H1 (cell line): ENCODE results near the gene BTBD1. TPM values are rescaled to one million over a fixed set of nuclear protein-coding genes. Genes with fewer than 3 reads are reported as not detected.

Source experiments
- CTCF ChIA-PET: fragments of 300-600 bp; sonication (Branson Sonifier 250); formaldehyde crosslinking; loops from one replicate; lab custom pipeline; 2021; ENCODE audit not compliant: partially characterized antibody; lab: Charles Lee
- POLR2A ChIA-PET: fragments of 300-600 bp; sonication (Branson Sonifier 250); formaldehyde crosslinking; loops from one replicate; lab custom pipeline; 2021; ENCODE audit warnings: inconsistent platforms; ENCODE audit not compliant: partially characterized antibody; lab: Charles Lee
- DNase-seq, 2 experiments: peaks; one replicate each; pipeline versions ENCODE4 v3.0.0 to v3.0.0-alpha.2; 2010 to 2022; ENCODE audit warnings: low spot score in 2 of 2, low read depth in 1 of 2, mixed read lengths in 1 of 2
- FAIRE-seq: peaks from 2 replicates; lab custom pipeline; 2011; peaks lifted over from hg19 to GRCh38; lab: Jason Lieb, UNC
- H2AFZ ChIP-seq: 2 replicates; pipeline ENCODE4 v1.8.1; 2012; ENCODE audit warnings: low read length, inconsistent platforms
- H2AK5ac ChIP-seq: 2 replicates; pipeline ENCODE4 v1.6.1; 2013; ENCODE audit warnings: low read depth, low read length
- H2BK120ac ChIP-seq: replicated peaks from 2 replicates; pipeline ENCODE3; 2013; ENCODE audit warnings: low read depth, low read length, inconsistent platforms
- H2BK12ac ChIP-seq: 2 replicates; pipeline ENCODE4 v1.6.1; 2013; ENCODE audit warnings: low read depth, low read length
- H2BK15ac ChIP-seq: 2 replicates; pipeline ENCODE4 v1.6.1; 2013; ENCODE audit warnings: low read length
- H2BK20ac ChIP-seq: 2 replicates; pipeline ENCODE4 v1.6.1; 2013; ENCODE audit warnings: low read length
- H2BK5ac ChIP-seq: 2 replicates; pipeline ENCODE4 v1.6.1; 2013; ENCODE audit warnings: low read depth, low read length
- H3K14ac ChIP-seq: 2 replicates; pipeline ENCODE4 v1.6.1; 2013; ENCODE audit warnings: inconsistent platforms; ENCODE audit not compliant: insufficient read length
- H3K18ac ChIP-seq: 2 replicates; pipeline ENCODE4 v1.6.1; 2013; ENCODE audit warnings: low read length; ENCODE audit errors: extremely low read depth
- H3K23ac ChIP-seq: 2 replicates; pipeline ENCODE4 v1.6.1; 2013; ENCODE audit warnings: inconsistent platforms; ENCODE audit not compliant: insufficient read length
- H3K23me2 ChIP-seq: 2 replicates; pipeline ENCODE4 v1.6.1; 2013; ENCODE audit warnings: low read depth, low read length
- H3K27ac ChIP-seq: 2 replicates; pipeline ENCODE4 v1.6.1; 2011; ENCODE audit warnings: low read depth, low read length, inconsistent platforms
- H3K27me3 ChIP-seq, 4 experiments: replicated peaks in 1 of 4; 1 replicate in 1 of 4; 2 replicates in 3 of 4; pipeline versions ENCODE4 v1.6.1 to v1.8.1; 2011 to 2013; ENCODE audit warnings: low read length in 3 of 4, mild to moderate bottlenecking in 3 of 4, inconsistent platforms in 2 of 4, mixed read lengths in 2 of 4, moderate library complexity in 1 of 4; ENCODE audit not compliant: control insufficient read depth in 3 of 4, insufficient read depth in 3 of 4; ENCODE audit errors: extremely low read depth in 1 of 4
- H3K36me3 ChIP-seq, 4 experiments: 2 replicates each; pipeline versions ENCODE4 v1.6.1 to v1.8.1; 2011 to 2013; ENCODE audit warnings: mild to moderate bottlenecking in 4 of 4, low read length in 3 of 4, moderate library complexity in 2 of 4, control low read depth in 1 of 4, inconsistent platforms in 1 of 4; ENCODE audit not compliant: insufficient read depth in 4 of 4, control insufficient read depth in 2 of 4
- H3K4ac ChIP-seq: replicated peaks from 2 replicates; pipeline ENCODE3; 2013; ENCODE audit warnings: low read length, low read depth, mixed read lengths, inconsistent platforms; ENCODE audit not compliant: insufficient read length
- H3K4me1 ChIP-seq, 4 experiments: replicated peaks in 1 of 4; 1 replicate in 1 of 4; 2 replicates in 3 of 4; pipeline versions ENCODE4 v1.6.1 to v1.8.1; 2011 to 2013; ENCODE audit warnings: low read length in 3 of 4, inconsistent platforms in 2 of 4, mixed read lengths in 1 of 4; ENCODE audit not compliant: insufficient read depth in 4 of 4, control insufficient read depth in 3 of 4
- H3K4me2 ChIP-seq, 2 experiments: 2 replicates each; pipeline versions ENCODE4 v1.6.1 to v1.8.1; 2011 to 2013; ENCODE audit warnings: low read depth in 2 of 2, low read length in 2 of 2, control low read depth in 1 of 2, inconsistent platforms in 1 of 2, mild to moderate bottlenecking in 1 of 2; ENCODE audit not compliant: insufficient read depth in 1 of 2
- H3K4me3 ChIP-seq, 4 experiments: fragments of 200-600, 300-600 bp in 1 of 4; sonication (generic), shearing (Covaris generic), sonication (Bioruptor Twin) in 1 of 4; 2 replicates each; pipeline versions ENCODE4 v1.5.1 to v1.8.1; 2011 to 2016; ENCODE audit warnings: low read length in 4 of 4, low read depth in 3 of 4, control low read depth in 2 of 4, inconsistent platforms in 2 of 4, mild to moderate bottlenecking in 2 of 4, mixed read lengths in 1 of 4, moderate library complexity in 1 of 4; ENCODE audit not compliant: insufficient read depth in 2 of 4; ENCODE audit errors: extremely low read depth in 1 of 4
- H3K56ac ChIP-seq: replicated peaks from 2 replicates; pipeline ENCODE3; 2013; ENCODE audit warnings: low read depth, mild to moderate bottlenecking, mixed read lengths, low read length, inconsistent platforms; ENCODE audit not compliant: insufficient read length
- H3K79me1 ChIP-seq: 2 replicates; pipeline ENCODE4 v1.6.1; 2013; ENCODE audit warnings: low read depth, low read length, control low read depth
- H3K79me2 ChIP-seq, 2 experiments: 2 replicates each; pipeline versions ENCODE4 v1.6.1 to v1.8.1; 2012 to 2013; ENCODE audit warnings: low read length in 2 of 2, mild to moderate bottlenecking in 2 of 2, inconsistent platforms in 1 of 2; ENCODE audit not compliant: insufficient read depth in 2 of 2, control insufficient read depth in 1 of 2
- H3K9ac ChIP-seq, 4 experiments: replicated peaks in 1 of 4; 1 replicate in 1 of 4; 2 replicates in 3 of 4; pipeline versions ENCODE4 v1.6.1 to v1.8.1; 2011 to 2013; ENCODE audit warnings: low read depth in 3 of 4, low read length in 3 of 4, control low read depth in 2 of 4, mild to moderate bottlenecking in 2 of 4, moderate library complexity in 2 of 4, inconsistent platforms in 1 of 4; ENCODE audit errors: extremely low read depth in 1 of 4
- H3K9me3 ChIP-seq, 2 experiments: 2 replicates each; pipeline versions ENCODE4 v1.6.1 to v1.8.1; 2012 to 2013; ENCODE audit warnings: mild to moderate bottlenecking in 2 of 2, moderate library complexity in 2 of 2, control low read depth in 1 of 2, inconsistent platforms in 1 of 2, low read depth in 1 of 2, low read length in 1 of 2, mixed read lengths in 1 of 2; ENCODE audit not compliant: insufficient read depth in 2 of 2
- H4K20me1 ChIP-seq, 2 experiments: replicated peaks in 1 of 2; 2 replicates each; pipeline versions ENCODE3 to v1.8.1; 2011 to 2013; ENCODE audit warnings: inconsistent platforms in 2 of 2, low read length in 2 of 2, mild to moderate bottlenecking in 1 of 2; ENCODE audit not compliant: insufficient read depth in 2 of 2, control insufficient read depth in 1 of 2
- H4K5ac ChIP-seq: 2 replicates; pipeline ENCODE4 v1.6.1; 2013; ENCODE audit warnings: low read length, low read depth, mixed read lengths, inconsistent platforms; ENCODE audit not compliant: insufficient read length
- H4K8ac ChIP-seq: 2 replicates; pipeline ENCODE4 v1.8.0; 2013; ENCODE audit warnings: mild to moderate bottlenecking, moderate library complexity, low read length, inconsistent platforms; ENCODE audit not compliant: insufficient read depth; ENCODE audit errors: extremely low read depth
- H4K91ac ChIP-seq: replicated peaks from 2 replicates; pipeline ENCODE3; 2013; ENCODE audit warnings: low read length, mixed read lengths, inconsistent platforms; ENCODE audit not compliant: insufficient read length
- POLR2A ChIP-seq, 2 experiments: IDR thresholded peaks; 1 replicate in 1 of 2; 2 replicates in 1 of 2; pipeline ENCODE4 v1.6.1; 2011; ENCODE audit warnings: low read depth in 2 of 2, low read length in 2 of 2, mild to moderate bottlenecking in 2 of 2; ENCODE audit errors: control extremely low read depth in 1 of 2
- POU5F1 ChIP-seq: IDR thresholded peaks from 2 replicates; pipeline ENCODE4 v1.6.1; 2011; ENCODE audit warnings: low read depth, mild to moderate bottlenecking, low read length, moderate library complexity
- WGBS, 2 experiments: shearing (Covaris generic) in 1 of 2; methylation state at CpG; one replicate each; pipeline versions ENCODE4 v1.1.6 to v1.1.7; 2013 to 2015; ENCODE audit warnings: low lambda C conversion rate in 2 of 2, mixed read lengths in 2 of 2, inconsistent platforms in 1 of 2, low coverage in 1 of 2, missing lambda C conversion rate in 1 of 2; ENCODE audit not compliant: insufficient replicate concordance in 2 of 2, insufficient coverage in 1 of 2, insufficient read length in 1 of 2; ENCODE audit errors: extremely low coverage in 1 of 2, missing lambda C conversion rate in 1 of 2; 5-methylcytosine and 5-hydroxymethylcytosine counted together
- polyA plus RNA-seq, 7 experiments: library from polyadenylated mRNA; depleted of rRNA in 3 of 7; stranded (reverse) in 5 of 7; unstranded in 2 of 7; fragments of >200 nt in 5 of 7; fragments of 200-250 nt in 2 of 7; gene quantifications; 1 replicate in 5 of 7; 2 replicates in 1 of 7; 4 replicates in 1 of 7; pipeline versions ENCODE4 v1.2.1 to v1.2.3, GENCODE V29; 2011 to 2013; ENCODE audit warnings: missing spikeins in 2 of 7, mixed read lengths in 2 of 7
- total RNA-seq: library from RNA; stranded (reverse); fragmentation: NEBNext Ultra II Directional; extraction: Animal tissue kit (Norgen Biotek cat#: 25700); gene quantifications from 2 replicates; pipeline ENCODE4 v1.2.1, GENCODE V29; 2021

BTBD1 gene
- total and polyA plus RNA-seq, 2 of the 8 experiments (the other 6 are each of a cell fraction or from before 2014, with no cell fraction given), result 18.6 to 39.5 TPM

DNA sequence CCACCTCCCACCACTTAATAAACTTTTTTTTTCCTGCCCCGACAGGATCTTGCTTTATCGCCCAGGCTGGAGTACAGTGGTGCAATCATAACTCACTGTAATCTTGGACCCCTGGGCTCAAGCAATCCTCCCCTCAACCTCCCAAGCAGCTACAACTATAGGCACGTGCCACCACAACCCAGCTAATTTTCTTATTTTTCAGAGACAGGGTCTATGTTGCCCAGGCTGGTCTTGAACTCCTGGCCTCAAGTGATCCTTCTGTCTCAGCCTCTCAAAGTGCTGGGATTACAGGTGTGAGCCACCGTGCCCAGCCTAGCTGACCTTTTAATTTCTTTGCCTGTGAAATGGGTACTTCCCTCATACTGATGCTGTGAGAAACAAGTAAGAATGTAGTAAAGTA is 51.7 kb downstream of the BTBD1 start:
- ChIA-PET POLR2A (interaction anchor here (0.6 to 1.6 kb wide), 2 partner anchors 53 to 283 kb away, joined by 3 read pairs; no protein-coding TSS in a partner anchor), CTCF (no interaction called here)
- no peak overlapping the region for H2BK20ac ChIP-seq
- H3K79me1 ChIP-seq, result no peaks in the 10 kb centered on the region
- H3K27ac ChIP-seq, result no peak overlapping the region
- H3K23me2 ChIP-seq, result peaks cover 10% of the 10 kb centered on the region; the same call in 1 of the 2 replicates
- H3K56ac ChIP-seq, result no peak overlapping the region
- H3K4me3 ChIP-seq, result no peak overlapping the region
- 91% methylated on average over 4 of the region's 4 CpGs; no CpG with 5 or more reads in 1 of the 2 experiments for WGBS, 2 experiments
- H3K18ac ChIP-seq, result no peak overlapping the region
- H3K4me2 ChIP-seq, result no peak overlapping the region
- no peak overlapping the region for H3K4ac ChIP-seq
- no peak for TF ChIP-seq POU5F1
- peak in 1 of 2 experiments; percentile 27; a peak in 2 of 3 replicates for TF ChIP-seq POLR2A (IDR thresholded peaks at IDR 0.05; ENCODE audit: control extremely low read depth in 1 of 2, low read depth in 2 of 2, low read length in 2 of 2)
- peaks cover 4 to 26% (median 14%) of the 10 kb centered on the region in 4 experiments; a peak in 7 of 8 replicates for H3K36me3 ChIP-seq
- H4K8ac ChIP-seq, result no peak overlapping the region
- H4K5ac ChIP-seq, result no peak overlapping the region
- H4K91ac ChIP-seq, result no peak overlapping the region
- no peak overlapping the region for H2BK120ac ChIP-seq
- peaks cover 0 to 3% (median 0%) of the 10 kb centered on the region in 4 experiments; a peak in 1 of 7 replicates for H3K27me3 ChIP-seq
- peaks cover 0 to 4% of the 10 kb centered on the region in 2 experiments; a peak in 1 of 4 replicates for H3K79me2 ChIP-seq
- no peak overlapping the region for H2AFZ ChIP-seq
- no peaks in the 10 kb centered on the region for H4K20me1 ChIP-seq
- H2BK12ac ChIP-seq, result no peak overlapping the region
- H3K9me3 ChIP-seq, result no peaks in the 10 kb centered on the region
- H2BK15ac ChIP-seq, result no peak overlapping the region
- no peak for DNase-seq
- no peak overlapping the region for H3K14ac ChIP-seq
- no peak overlapping the region for H2BK5ac ChIP-seq
- no peak overlapping the region for H3K23ac ChIP-seq
- H3K4me1 ChIP-seq, result peaks cover under 1 to 7% (median 4%) of the 10 kb centered on the region in 4 experiments
- no peak for FAIRE-seq
- no peak overlapping the region for H2AK5ac ChIP-seq
- H3K9ac ChIP-seq, result no peak overlapping the region
